OCI-LY1 (cell line): ENCODE measurements around the gene COBL.

Experiments used
- H2AFZ ChIP-seq: fragments of 200-600 bp; sonication (generic), shearing (Covaris generic); 2 replicates; pipeline ENCODE4 v1.6.0; 2014; ENCODE audit warnings: antibody characterized with exemption, mild to moderate bottlenecking, low read length
- H3F3A ChIP-seq: fragments of 200-600 bp; sonication (generic), shearing (Covaris generic); 2 replicates; pipeline ENCODE4 v1.6.0; 2014; ENCODE audit warnings: mild to moderate bottlenecking, antibody characterized with exemption, low read length, moderate library complexity; ENCODE audit not compliant: insufficient read depth
- H3K27ac ChIP-seq: fragments of 200-600 bp; sonication (generic); 2 replicates; pipeline ENCODE4 v1.5.1; 2014; ENCODE audit warnings: low read length, mixed run types, mild to moderate bottlenecking, low read depth; ENCODE audit not compliant: poor library complexity, severe bottlenecking
- H3K27me3 ChIP-seq: fragments of 200-600 bp; sonication (generic); 2 replicates; pipeline ENCODE4 v1.6.0; 2014; ENCODE audit warnings: antibody characterized with exemption, mild to moderate bottlenecking, low read length, moderate library complexity; ENCODE audit not compliant: insufficient read depth
- H3K36me3 ChIP-seq: fragments of 200-600 bp; sonication (generic); 2 replicates; pipeline ENCODE4 v1.6.1; 2014; ENCODE audit warnings: mild to moderate bottlenecking, antibody characterized with exemption, low read length, moderate library complexity, mixed read lengths; ENCODE audit not compliant: insufficient read depth
- H3K4me1 ChIP-seq: fragments of 200-600 bp; sonication (generic); 2 replicates; pipeline ENCODE4 v1.5.1; 2014; ENCODE audit warnings: mild to moderate bottlenecking, low read length, moderate library complexity; ENCODE audit not compliant: insufficient read depth, severe bottlenecking
- H3K4me2 ChIP-seq: fragments of 200-600 bp; sonication (generic), shearing (Covaris generic); 2 replicates; pipeline ENCODE4 v1.6.1; 2014; ENCODE audit warnings: low read length
- H3K4me3 ChIP-seq: fragments of 200-600 bp; sonication (generic); 2 replicates; pipeline ENCODE4 v1.5.1; 2014; ENCODE audit warnings: low read length, low read depth, mild to moderate bottlenecking, mixed read lengths; ENCODE audit not compliant: poor library complexity, severe bottlenecking
- H3K79me2 ChIP-seq: fragments of 200-600 bp; shearing (Covaris generic); 2 replicates; pipeline ENCODE4 v1.6.1; 2016; ENCODE audit warnings: mixed run types, low read length, mixed read lengths; ENCODE audit not compliant: insufficient read depth
- H3K9ac ChIP-seq: fragments of 200-600 bp; sonication (generic), shearing (Covaris generic); 2 replicates; pipeline ENCODE4 v1.6.1; 2014; ENCODE audit warnings: mild to moderate bottlenecking, low read length, mixed read lengths
- H3K9me2 ChIP-seq: fragments of 200-600 bp; sonication (generic), shearing (Covaris generic); 2 replicates; pipeline ENCODE4 v1.6.1; 2014; ENCODE audit warnings: low read depth, mild to moderate bottlenecking, low read length, mixed read lengths
- H3K9me3 ChIP-seq: fragments of 200-600 bp; shearing (Covaris generic); 2 replicates; pipeline ENCODE4 v1.6.1; 2014; ENCODE audit warnings: low read length, mixed read lengths
- H4K20me1 ChIP-seq: fragments of 200-600 bp; sonication (generic), shearing (Covaris generic); 2 replicates; pipeline ENCODE4 v1.6.0; 2016; ENCODE audit warnings: mild to moderate bottlenecking, low read length; ENCODE audit not compliant: insufficient read depth
- EZH2 ChIP-seq: fragments of 200-600 bp; sonication (generic), shearing (Covaris generic); IDR thresholded peaks from 2 replicates; pipeline ENCODE4 v1.8.0; 2017; ENCODE audit warnings: borderline replicate concordance, mixed run types, mild to moderate bottlenecking, antibody characterized with exemption, low read length, moderate library complexity, mixed read lengths
- TF ChIP-seq, protein P1 (sequence below): fragments of 200-600 bp; sonication (generic), shearing (Covaris generic); IDR thresholded peaks from 2 replicates; pipeline ENCODE4 v1.5.1; 2017; ENCODE audit warnings: mild to moderate bottlenecking, antibody characterized with exemption, low read length, moderate library complexity, mixed read lengths

Gene COBL

DNA sequence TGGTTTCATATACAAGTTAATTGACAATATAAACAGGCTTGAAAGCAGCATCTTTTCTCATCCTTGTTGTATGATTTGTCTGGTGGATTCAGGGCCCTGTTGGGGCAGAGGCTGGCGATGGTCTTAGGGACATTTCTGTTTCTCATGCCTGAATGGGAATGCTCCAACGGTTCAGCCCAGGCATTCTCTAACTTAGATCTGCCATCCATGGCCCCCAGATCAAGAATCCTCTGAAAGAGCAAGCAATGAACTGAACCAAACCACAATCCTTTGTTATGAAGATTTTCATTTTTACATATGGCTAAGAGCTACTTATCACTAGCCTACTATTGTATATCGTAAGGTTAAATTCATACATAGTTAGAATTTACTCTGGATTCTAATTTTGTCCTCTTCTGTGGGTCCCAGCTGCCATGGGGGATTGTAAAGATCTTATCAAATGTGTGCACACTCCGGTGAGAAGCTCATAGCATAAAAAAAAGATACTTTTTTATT is 163.9 kb downstream of the COBL start:
- Histone ChIP-seq H3K27ac (no peak overlapping the region), H3K36me3 (no peaks in the 10 kb centered on the region), H4K20me1 (no peaks in the 10 kb centered on the region), H3K79me2 (no peaks in the 10 kb centered on the region), H3K9me2 (no peaks in the 10 kb centered on the region), H2AFZ (no peak overlapping the region), H3K27me3 (peaks cover 19% of the 10 kb centered on the region; the same call in 1 of the 2 replicates), H3K9ac (no peak overlapping the region), H3K4me3 (no peak overlapping the region), H3F3A (no peaks in the 10 kb centered on the region), H3K4me1 (no peaks in the 10 kb centered on the region), H3K9me3 (no peaks in the 10 kb centered on the region), H3K4me2 (no peak overlapping the region)
- TF ChIP-seq, protein P1, sequence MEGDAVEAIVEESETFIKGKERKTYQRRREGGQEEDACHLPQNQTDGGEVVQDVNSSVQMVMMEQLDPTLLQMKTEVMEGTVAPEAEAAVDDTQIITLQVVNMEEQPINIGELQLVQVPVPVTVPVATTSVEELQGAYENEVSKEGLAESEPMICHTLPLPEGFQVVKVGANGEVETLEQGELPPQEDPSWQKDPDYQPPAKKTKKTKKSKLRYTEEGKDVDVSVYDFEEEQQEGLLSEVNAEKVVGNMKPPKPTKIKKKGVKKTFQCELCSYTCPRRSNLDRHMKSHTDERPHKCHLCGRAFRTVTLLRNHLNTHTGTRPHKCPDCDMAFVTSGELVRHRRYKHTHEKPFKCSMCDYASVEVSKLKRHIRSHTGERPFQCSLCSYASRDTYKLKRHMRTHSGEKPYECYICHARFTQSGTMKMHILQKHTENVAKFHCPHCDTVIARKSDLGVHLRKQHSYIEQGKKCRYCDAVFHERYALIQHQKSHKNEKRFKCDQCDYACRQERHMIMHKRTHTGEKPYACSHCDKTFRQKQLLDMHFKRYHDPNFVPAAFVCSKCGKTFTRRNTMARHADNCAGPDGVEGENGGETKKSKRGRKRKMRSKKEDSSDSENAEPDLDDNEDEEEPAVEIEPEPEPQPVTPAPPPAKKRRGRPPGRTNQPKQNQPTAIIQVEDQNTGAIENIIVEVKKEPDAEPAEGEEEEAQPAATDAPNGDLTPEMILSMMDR, result no peak
- no peak for TF ChIP-seq EZH2

DNA sequence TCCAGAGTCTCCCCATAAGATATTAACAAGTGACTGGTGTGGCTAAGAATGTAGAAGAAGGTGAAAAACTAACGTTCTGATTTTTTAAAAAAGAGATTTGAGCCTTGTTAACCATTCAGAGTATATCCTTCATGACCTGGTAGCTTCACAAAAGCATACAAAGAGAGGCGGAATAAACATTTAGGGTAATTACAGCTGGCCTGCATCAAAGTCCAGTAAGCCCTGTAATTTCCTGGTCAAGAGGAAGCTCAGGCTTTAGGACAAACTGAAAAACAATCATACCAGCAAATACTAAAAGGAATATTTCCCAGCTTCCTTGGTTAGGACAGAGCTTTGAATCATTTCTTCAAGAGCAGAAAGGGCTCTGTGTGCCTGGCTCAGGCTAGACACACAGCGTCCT is 165.2 kb downstream of the COBL start:
- no peak for TF ChIP-seq EZH2
- TF ChIP-seq, protein P1, result no peak
- H3K27me3 ChIP-seq, result peaks cover 24% of the 10 kb centered on the region; the same call in 1 of the 2 replicates
- no peak overlapping the region for H3K9ac ChIP-seq

DNA sequence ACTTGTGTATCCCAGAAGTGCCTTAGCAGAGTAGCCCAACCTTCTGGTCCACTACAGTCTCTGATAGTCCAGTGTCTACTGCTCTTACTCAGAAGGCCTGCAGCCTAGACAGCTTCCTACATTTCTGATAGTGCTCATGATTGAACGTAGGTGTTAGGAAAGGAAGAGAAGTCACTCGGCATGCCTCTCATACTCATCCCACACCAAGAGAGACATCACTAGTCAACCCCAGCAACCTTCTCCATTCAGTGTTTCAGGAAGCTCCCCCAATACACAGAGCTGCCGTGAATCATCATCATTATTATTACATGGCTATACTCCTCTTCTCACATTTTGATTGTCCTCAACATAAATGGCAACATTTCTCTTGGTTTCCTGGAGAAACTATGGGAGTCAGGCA is 166.4 kb downstream of the COBL start:
- TF ChIP-seq, protein P1, result no peak
- no peak for TF ChIP-seq EZH2
- H3K27ac ChIP-seq, result no peak overlapping the region

More for the DNA sequence above, 165.2 kb downstream of the COBL start:
- H3K79me2 ChIP-seq, result no peaks in the 10 kb centered on the region
- no peaks in the 10 kb centered on the region for H3K9me2 ChIP-seq
- H2AFZ ChIP-seq, result no peak overlapping the region
- H3K27ac ChIP-seq, result no peak overlapping the region
- H3F3A ChIP-seq, result no peaks in the 10 kb centered on the region
- H3K4me2 ChIP-seq, result no peak overlapping the region
- no peaks in the 10 kb centered on the region for H3K9me3 ChIP-seq
- H3K36me3 ChIP-seq, result no peaks in the 10 kb centered on the region
- no peaks in the 10 kb centered on the region for H3K4me1 ChIP-seq
- no peak overlapping the region for H3K4me3 ChIP-seq
- no peaks in the 10 kb centered on the region for H4K20me1 ChIP-seq

More for the DNA sequence above, 166.4 kb downstream of the COBL start:
- H3K36me3 ChIP-seq, result no peaks in the 10 kb centered on the region
- no peak overlapping the region for H3K4me3 ChIP-seq
- no peaks in the 10 kb centered on the region for H3F3A ChIP-seq
- H3K9ac ChIP-seq, result no peak overlapping the region
- H4K20me1 ChIP-seq, result no peaks in the 10 kb centered on the region
- H3K4me2 ChIP-seq, result no peak overlapping the region
- no peaks in the 10 kb centered on the region for H3K79me2 ChIP-seq
- peaks cover 27% of the 10 kb centered on the region; the same call in 1 of the 2 replicates for H3K27me3 ChIP-seq
- H2AFZ ChIP-seq, result no peak overlapping the region
- no peaks in the 10 kb centered on the region for H3K9me2 ChIP-seq
- no peaks in the 10 kb centered on the region for H3K4me1 ChIP-seq
- no peaks in the 10 kb centered on the region for H3K9me3 ChIP-seq
